ENCODE data around the gene RAPGEF5.
A peak's percentile ranks its signal among the peaks of the same experiment; 100 is the strongest.

GRCh38 chr7:22220941-22221340 is 136.0 kb downstream of the RAPGEF5 start:
- TF ChIP-seq, protein P1, sequence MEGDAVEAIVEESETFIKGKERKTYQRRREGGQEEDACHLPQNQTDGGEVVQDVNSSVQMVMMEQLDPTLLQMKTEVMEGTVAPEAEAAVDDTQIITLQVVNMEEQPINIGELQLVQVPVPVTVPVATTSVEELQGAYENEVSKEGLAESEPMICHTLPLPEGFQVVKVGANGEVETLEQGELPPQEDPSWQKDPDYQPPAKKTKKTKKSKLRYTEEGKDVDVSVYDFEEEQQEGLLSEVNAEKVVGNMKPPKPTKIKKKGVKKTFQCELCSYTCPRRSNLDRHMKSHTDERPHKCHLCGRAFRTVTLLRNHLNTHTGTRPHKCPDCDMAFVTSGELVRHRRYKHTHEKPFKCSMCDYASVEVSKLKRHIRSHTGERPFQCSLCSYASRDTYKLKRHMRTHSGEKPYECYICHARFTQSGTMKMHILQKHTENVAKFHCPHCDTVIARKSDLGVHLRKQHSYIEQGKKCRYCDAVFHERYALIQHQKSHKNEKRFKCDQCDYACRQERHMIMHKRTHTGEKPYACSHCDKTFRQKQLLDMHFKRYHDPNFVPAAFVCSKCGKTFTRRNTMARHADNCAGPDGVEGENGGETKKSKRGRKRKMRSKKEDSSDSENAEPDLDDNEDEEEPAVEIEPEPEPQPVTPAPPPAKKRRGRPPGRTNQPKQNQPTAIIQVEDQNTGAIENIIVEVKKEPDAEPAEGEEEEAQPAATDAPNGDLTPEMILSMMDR (IDR thresholded peaks at IDR 0.05): peak in 1 of 4 donors; percentile 8
- TF ChIP-seq POLR2A (IDR thresholded peaks at IDR 0.05): no peak
